ENCODE results near the gene STPG2. TPM values are rescaled to one million over a fixed set of nuclear protein-coding genes. Genes with fewer than 3 reads are reported as not detected.

Gene STPG2
- total and polyA plus RNA-seq, 2 of the 4 experiments (the other 2 are of a cell fraction) = not detected

DNA sequence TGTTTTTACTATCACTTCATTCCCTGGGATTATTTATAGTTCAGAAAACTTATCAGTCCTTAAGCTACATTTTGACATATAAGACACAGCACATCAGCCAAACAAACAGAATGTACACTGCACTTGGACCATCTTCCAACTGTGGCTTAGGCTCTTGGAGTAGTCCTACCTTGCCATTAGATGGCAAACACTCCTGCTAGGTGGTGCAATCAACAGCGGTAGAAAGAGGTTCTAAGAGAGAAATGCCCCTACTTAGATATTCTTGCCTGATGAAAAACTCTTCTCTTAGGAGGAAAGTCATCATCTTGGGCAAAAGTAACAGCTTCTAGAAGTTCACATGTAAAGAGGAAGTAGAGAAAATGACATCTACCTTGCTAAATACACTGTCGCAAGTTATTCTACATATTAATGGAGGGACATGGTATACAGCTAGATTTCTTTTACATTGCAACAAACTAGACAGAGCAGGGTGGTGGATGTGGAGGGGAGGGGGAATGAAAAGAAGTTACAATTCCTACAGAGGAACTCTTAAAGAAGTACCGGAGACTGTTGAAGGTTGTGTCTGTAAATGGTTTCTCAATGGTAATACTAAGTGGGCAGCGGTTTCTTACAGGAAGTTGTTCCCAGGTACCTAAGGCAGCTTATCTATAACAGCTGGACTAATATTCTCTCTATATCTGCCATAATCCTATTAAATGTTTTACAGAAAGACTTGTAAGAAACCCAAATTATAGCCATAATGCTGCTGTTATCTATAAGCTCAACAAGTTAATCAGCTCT lies 8.1 kb upstream of the STPG2 start (continued):
- TF ChIP-seq, protein P1, sequence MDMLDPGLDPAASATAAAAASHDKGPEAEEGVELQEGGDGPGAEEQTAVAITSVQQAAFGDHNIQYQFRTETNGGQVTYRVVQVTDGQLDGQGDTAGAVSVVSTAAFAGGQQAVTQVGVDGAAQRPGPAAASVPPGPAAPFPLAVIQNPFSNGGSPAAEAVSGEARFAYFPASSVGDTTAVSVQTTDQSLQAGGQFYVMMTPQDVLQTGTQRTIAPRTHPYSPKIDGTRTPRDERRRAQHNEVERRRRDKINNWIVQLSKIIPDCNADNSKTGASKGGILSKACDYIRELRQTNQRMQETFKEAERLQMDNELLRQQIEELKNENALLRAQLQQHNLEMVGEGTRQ (IDR thresholded peaks at IDR 0.05; ENCODE audit: low read depth, low read length) = no peak

- intact Hi-C loops (cut with micrococcal nuclease) = loop anchor here (1.0 to 5.0 kb wide), 6 partner anchors 111 to 1312 kb away; partner anchors contain the start of genes RAP1GDS1 and TSPAN5
- Histone ChIP-seq H3K4ac (ENCODE audit: low read depth, low read length) (no peak overlapping the region), H3K14ac (replicated peaks; ENCODE audit: low read depth, low read length) (no peak overlapping the region), H4K8ac (ENCODE audit: low read depth in 2 of 2, low read length in 2 of 2) (no peak overlapping the region), H3K36me3 (ENCODE audit: control insufficient read depth, insufficient read depth, low read length) (no peaks in the 10 kb centered on the region), H2AK5ac (ENCODE audit: low read depth, low read length) (no peak overlapping the region), H3K4me3 (ENCODE audit: insufficient read depth, low read depth, low read length) (no peak overlapping the region), H3K9ac (ENCODE audit: low read depth, low read length) (no peak overlapping the region), H2BK15ac (ENCODE audit: low read depth, low read length) (peak overlapping the region; percentile 92; the same call in 1 of the 3 replicates), H3K23ac (ENCODE audit: low read depth, low read length) (peak overlapping the region; percentile 73; the same call in 1 of the 2 replicates), H3K27ac (ENCODE audit: insufficient read depth, low read length) (peak overlapping the region; percentile 29; the same call in 1 of the 2 replicates), H3K27me3 (ENCODE audit: control insufficient read depth, insufficient read depth, low read length) (no peaks in the 10 kb centered on the region), H3K9me3 (ENCODE audit: control insufficient read depth, insufficient read depth, low read length) (no peaks in the 10 kb centered on the region), H4K5ac (ENCODE audit: low read depth, low read length) (no peak overlapping the region), H3K18ac (ENCODE audit: low read depth, low read length) (no peak overlapping the region), H2BK20ac (ENCODE audit: low read depth, low read length) (peak overlapping the region; percentile 61; the same call in 1 of the 2 replicates), H2AFZ (replicated peaks; ENCODE audit: low read length, poor library complexity) (no peak overlapping the region), H3K79me1 (ENCODE audit: low read depth in 1 of 2, low read length in 2 of 2) (no peaks in the 10 kb centered on the region), H2BK5ac (ENCODE audit: low read depth, low read length, poor library complexity, severe bottlenecking) (no peak overlapping the region), H2BK120ac (ENCODE audit: low read depth, low read length) (peak overlapping the region; percentile 48; the same call in 1 of the 2 replicates), H2AK9ac (replicated peaks; ENCODE audit: low read depth, low read length, poor library complexity) (no peak overlapping the region), H4K20me1 (ENCODE audit: insufficient read depth, low read length) (no peaks in the 10 kb centered on the region), H3K56ac (ENCODE audit: extremely low read depth, insufficient read depth, low read length) (no peak overlapping the region), H3K4me1 (ENCODE audit: control insufficient read depth, insufficient read depth, low read length) (peaks cover 2% of the 10 kb centered on the region; the same call in 1 of the 2 replicates), H4K91ac (ENCODE audit: insufficient read depth, low read depth, low read length) (no peak overlapping the region), H3K9me1 (ENCODE audit: insufficient read depth, low read length) (no peaks in the 10 kb centered on the region), H3K4me2 (ENCODE audit: low read depth, low read length) (peak overlapping the region; percentile 13; the same call in 1 of the 2 replicates)
- DNase-seq (peak; percentile 16), ATAC-seq (ENCODE audit: low read depth) (peak; percentile 59)
- dilution Hi-C loops (cut with HindIII; ENCODE audit: low sequenced_read_pairs, unreplicated experiment) = no loop called here
- CTCF ChIA-PET = interaction anchor here (0.6 to 2.1 kb wide), 3 partner anchors 21 to 1355 kb away, joined by 3 to 5 read pairs (median 3); no protein-coding TSS in a partner anchor
- in situ Hi-C loops (cut with MboI; ENCODE audit: low sequenced_read_pairs) = loop anchor here (10.0 to 25.0 kb wide), 2 partner anchors 512 to 905 kb away; partner anchors contain the start of gene TSPAN5
- TF ChIP-seq, protein P1 (IDR thresholded peaks at IDR 0.05; ENCODE audit: low read depth, low read length) = no peak
- no peak for TF ChIP-seq CEBPB (IDR thresholded peaks at IDR 0.05; ENCODE audit: low read depth, low read length)
- TF ChIP-seq, protein P2, sequence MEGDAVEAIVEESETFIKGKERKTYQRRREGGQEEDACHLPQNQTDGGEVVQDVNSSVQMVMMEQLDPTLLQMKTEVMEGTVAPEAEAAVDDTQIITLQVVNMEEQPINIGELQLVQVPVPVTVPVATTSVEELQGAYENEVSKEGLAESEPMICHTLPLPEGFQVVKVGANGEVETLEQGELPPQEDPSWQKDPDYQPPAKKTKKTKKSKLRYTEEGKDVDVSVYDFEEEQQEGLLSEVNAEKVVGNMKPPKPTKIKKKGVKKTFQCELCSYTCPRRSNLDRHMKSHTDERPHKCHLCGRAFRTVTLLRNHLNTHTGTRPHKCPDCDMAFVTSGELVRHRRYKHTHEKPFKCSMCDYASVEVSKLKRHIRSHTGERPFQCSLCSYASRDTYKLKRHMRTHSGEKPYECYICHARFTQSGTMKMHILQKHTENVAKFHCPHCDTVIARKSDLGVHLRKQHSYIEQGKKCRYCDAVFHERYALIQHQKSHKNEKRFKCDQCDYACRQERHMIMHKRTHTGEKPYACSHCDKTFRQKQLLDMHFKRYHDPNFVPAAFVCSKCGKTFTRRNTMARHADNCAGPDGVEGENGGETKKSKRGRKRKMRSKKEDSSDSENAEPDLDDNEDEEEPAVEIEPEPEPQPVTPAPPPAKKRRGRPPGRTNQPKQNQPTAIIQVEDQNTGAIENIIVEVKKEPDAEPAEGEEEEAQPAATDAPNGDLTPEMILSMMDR (conservative IDR thresholded peaks at IDR 0.05; ENCODE audit: low read depth, low read length) = peak; percentile 45
- peak; percentile 21; the same call in 1 of the 2 replicates for TF ChIP-seq SMC3 (IDR thresholded peaks at IDR 0.05; ENCODE audit: low read depth, low read length)
- TF ChIP-seq MXI1 (IDR thresholded peaks at IDR 0.05; ENCODE audit: borderline replicate concordance, low read depth, low read length) = no peak
- TF ChIP-seq RCOR1 (IDR thresholded peaks at IDR 0.05; ENCODE audit: insufficient replicate concordance, low read length) = no peak
- peak; percentile 50 for TF ChIP-seq RAD21 (IDR thresholded peaks at IDR 0.05; ENCODE audit: low read length)
- no TSS peak for BruUV-seq (replicated peaks)
- POLR2A ChIA-PET (ENCODE audit: unreplicated experiment) = no interaction called here
These were observed 7.0 kb upstream of the STPG2 start for GRCh38 chr4:98150092-98150761.
